ENCODE measurements around the gene TLK1.
"Not testable (repeated sequence)": the region's sequence is repeated elsewhere in the genome, so short reads cannot be mapped to it uniquely, and the experiment has no call there.

Gene TLK1

GRCh38 chr2:171084128-171084527 lies 76.6 kb downstream of the TLK1 start:
- DNase-seq (ENCODE audit: low read depth, low spot score) = no peak

- no peak for DNase-seq (ENCODE audit: low read depth, low spot score)
These were observed 77.2 kb downstream of the TLK1 start for GRCh38 chr2:171083451-171083850.

- no peak for DNase-seq (ENCODE audit: low read depth, low spot score)
These were observed 79.0 kb downstream of the TLK1 start for GRCh38 chr2:171081649-171082111.

GRCh38 chr2:171080607-171081006 lies 80.1 kb downstream of the TLK1 start:
- DNase-seq (ENCODE audit: low read depth, low spot score) = no peak

- DNase-seq (ENCODE audit: low read depth, low spot score) = not testable (repeated sequence)
These were observed 84.3 kb downstream of the TLK1 start for GRCh38 chr2:171076422-171076821.

- no peak for DNase-seq (ENCODE audit: low read depth, low spot score)
These were observed 88.5 kb downstream of the TLK1 start for GRCh38 chr2:171072164-171072563.

- no peak for DNase-seq (ENCODE audit: low read depth, low spot score)
These were observed 91.3 kb downstream of the TLK1 start for GRCh38 chr2:171069286-171069956.

- no peak for DNase-seq (ENCODE audit: low read depth, low spot score)
These were observed 94.6 kb downstream of the TLK1 start for GRCh38 chr2:171066110-171066509.

- no peak for DNase-seq (ENCODE audit: low read depth, low spot score)
These were observed 103.1 kb downstream of the TLK1 start for GRCh38 chr2:171057575-171057974.

- DNase-seq (ENCODE audit: low read depth, low spot score) = no peak
These were observed 104.4 kb downstream of the TLK1 start for GRCh38 chr2:171056307-171056706.

GRCh38 chr2:171049691-171050090 lies 111.0 kb downstream of the TLK1 start:
- no peak for DNase-seq (ENCODE audit: low read depth, low spot score)

GRCh38 chr2:171046048-171046560 lies 114.6 kb downstream of the TLK1 start:
- no peak for DNase-seq (ENCODE audit: low read depth, low spot score)

- no peak for DNase-seq (ENCODE audit: low read depth, low spot score)
These were observed 116.3 kb downstream of the TLK1 start for GRCh38 chr2:171044416-171044815.

- DNase-seq (ENCODE audit: low read depth, low spot score) = no peak
These were observed 118.3 kb downstream of the TLK1 start for GRCh38 chr2:171042253-171042969.

GRCh38 chr2:171036532-171036931 lies 124.2 kb downstream of the TLK1 start:
- DNase-seq (ENCODE audit: low read depth, low spot score) = no peak

- DNase-seq (ENCODE audit: low read depth, low spot score) = no peak
These were observed 126.4 kb downstream of the TLK1 start for GRCh38 chr2:171034315-171034714.

- no peak for DNase-seq (ENCODE audit: low read depth, low spot score)
These were observed 135.5 kb downstream of the TLK1 start for GRCh38 chr2:171025214-171025613.

- DNase-seq (ENCODE audit: low read depth, low spot score) = no peak
These were observed 142.2 kb downstream of the TLK1 start for GRCh38 chr2:171018522-171018921.

GRCh38 chr2:171016125-171016524 lies 144.6 kb downstream of the TLK1 start:
- no peak for DNase-seq (ENCODE audit: low read depth, low spot score)

- no peak for DNase-seq (ENCODE audit: low read depth, low spot score)
These were observed 146.8 kb downstream of the TLK1 start for GRCh38 chr2:171013851-171014250.

GRCh38 chr2:171009386-171009785 lies 151.3 kb downstream of the TLK1 start:
- no peak for DNase-seq (ENCODE audit: low read depth, low spot score)

GRCh38 chr2:171008550-171009205 lies 152.0 kb downstream of the TLK1 start:
- DNase-seq (ENCODE audit: low read depth, low spot score) = no peak
